ENCODE data around the gene NOS1. TPM values are rescaled to one million over a fixed set of nuclear protein-coding genes. Genes with fewer than 3 reads are reported as not detected.

NOS1 gene
- total RNA-seq, 1 experiment from 2014 or later, result not detected

DNA sequence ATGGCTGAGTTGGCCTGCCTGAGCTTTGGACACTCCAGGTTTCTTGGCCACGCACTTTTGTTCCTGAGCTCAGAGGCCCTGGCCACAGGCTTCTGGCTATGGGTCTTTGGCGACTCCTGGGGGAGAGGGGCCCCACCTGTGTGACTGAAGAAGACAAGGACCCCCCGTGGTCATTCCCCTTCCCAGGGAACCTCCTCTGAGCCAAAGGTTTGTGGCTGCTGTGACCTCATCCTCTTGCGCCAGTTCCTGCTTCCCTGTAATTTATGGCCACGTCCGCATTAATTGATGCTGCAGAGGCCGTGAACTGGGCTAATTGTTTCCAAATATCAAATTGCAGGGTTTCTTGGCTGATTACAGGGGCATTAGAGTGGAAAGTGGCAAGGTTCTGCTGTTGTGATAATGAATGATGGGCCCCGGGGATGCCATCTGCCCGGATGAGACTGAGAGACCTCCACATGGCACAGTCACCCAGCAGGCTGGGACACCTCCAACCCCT lies 27.6 kb upstream of the NOS1 start:
- no TSS peak for BruUV-seq (replicated peaks)
- no peak overlapping the region for H3K27ac Mint-ChIP-seq (ENCODE audit: unreplicated experiment)
- CTCF ChIA-PET, result no interaction called here
- no peak overlapping the region for H3K4me3 Mint-ChIP-seq (ENCODE audit: unreplicated experiment)
- no peak for DNase-seq
- Histone ChIP-seq H3K9me3 (no peaks in the 10 kb centered on the region), H3K4me1 (no peaks in the 10 kb centered on the region), H3K36me3 (ENCODE audit: control insufficient read depth, insufficient read depth, low read length) (no peaks in the 10 kb centered on the region), H3K4me3 (ENCODE audit: low read depth, low read length) (no peak overlapping the region), H3K27me3 (replicated peaks; ENCODE audit: control insufficient read depth, insufficient read depth, low read length) (no peaks in the 10 kb centered on the region; the same call in 1 of the 2 replicates)
- intact Hi-C loops (cut with micrococcal nuclease; ENCODE audit: unreplicated experiment), result no loop called here
- no peaks in the 10 kb centered on the region for H3K9me3 Mint-ChIP-seq (ENCODE audit: unreplicated experiment)
- POLR2A ChIA-PET, result no interaction called here
- peaks cover 4% of the 10 kb centered on the region for H3K27me3 Mint-ChIP-seq (ENCODE audit: insufficient read depth, unreplicated experiment)
- no peaks in the 10 kb centered on the region for H3K36me3 Mint-ChIP-seq (ENCODE audit: insufficient read depth, unreplicated experiment)
- H3K4me1 Mint-ChIP-seq (ENCODE audit: low read depth, unreplicated experiment), result no peaks in the 10 kb centered on the region
- TF ChIP-seq, protein P1, sequence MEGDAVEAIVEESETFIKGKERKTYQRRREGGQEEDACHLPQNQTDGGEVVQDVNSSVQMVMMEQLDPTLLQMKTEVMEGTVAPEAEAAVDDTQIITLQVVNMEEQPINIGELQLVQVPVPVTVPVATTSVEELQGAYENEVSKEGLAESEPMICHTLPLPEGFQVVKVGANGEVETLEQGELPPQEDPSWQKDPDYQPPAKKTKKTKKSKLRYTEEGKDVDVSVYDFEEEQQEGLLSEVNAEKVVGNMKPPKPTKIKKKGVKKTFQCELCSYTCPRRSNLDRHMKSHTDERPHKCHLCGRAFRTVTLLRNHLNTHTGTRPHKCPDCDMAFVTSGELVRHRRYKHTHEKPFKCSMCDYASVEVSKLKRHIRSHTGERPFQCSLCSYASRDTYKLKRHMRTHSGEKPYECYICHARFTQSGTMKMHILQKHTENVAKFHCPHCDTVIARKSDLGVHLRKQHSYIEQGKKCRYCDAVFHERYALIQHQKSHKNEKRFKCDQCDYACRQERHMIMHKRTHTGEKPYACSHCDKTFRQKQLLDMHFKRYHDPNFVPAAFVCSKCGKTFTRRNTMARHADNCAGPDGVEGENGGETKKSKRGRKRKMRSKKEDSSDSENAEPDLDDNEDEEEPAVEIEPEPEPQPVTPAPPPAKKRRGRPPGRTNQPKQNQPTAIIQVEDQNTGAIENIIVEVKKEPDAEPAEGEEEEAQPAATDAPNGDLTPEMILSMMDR (IDR thresholded peaks at IDR 0.05; ENCODE audit: insufficient read depth in 1 of 2, low read depth in 1 of 2, low read length in 1 of 2, severe bottlenecking in 1 of 2, unreplicated experiment in 1 of 2), result no peak

DNA sequence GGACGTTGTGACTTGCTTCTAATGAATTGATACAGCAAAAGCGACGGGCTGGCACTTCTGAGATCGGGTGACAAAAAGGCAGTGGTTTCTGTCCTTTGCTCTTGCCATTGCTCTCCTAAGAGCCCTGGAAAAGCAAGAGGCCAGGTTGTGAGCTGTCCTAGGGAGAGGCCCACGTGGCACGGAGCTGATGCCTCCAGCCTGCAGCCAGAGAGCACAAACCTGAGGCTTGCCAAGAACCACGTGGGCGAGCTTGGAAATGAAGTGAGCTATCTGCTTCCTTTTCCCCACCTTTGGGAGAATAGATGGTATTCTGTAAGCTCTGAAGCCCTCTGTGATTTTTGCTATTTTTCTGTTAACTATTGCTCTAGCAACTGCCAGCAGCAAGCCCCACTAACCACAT lies 26.4 kb upstream of the NOS1 start:
- H3K9me3 ChIP-seq, result no peaks in the 10 kb centered on the region
- no TSS peak for BruUV-seq (replicated peaks)
- Mint-ChIP-seq H3K9me3 (ENCODE audit: unreplicated experiment) (no peaks in the 10 kb centered on the region), H3K27me3 (ENCODE audit: insufficient read depth, unreplicated experiment) (peaks cover 4% of the 10 kb centered on the region), H3K27ac (ENCODE audit: unreplicated experiment) (no peak overlapping the region), H3K36me3 (ENCODE audit: insufficient read depth, unreplicated experiment) (no peaks in the 10 kb centered on the region), H3K4me1 (ENCODE audit: low read depth, unreplicated experiment) (no peaks in the 10 kb centered on the region), H3K4me3 (ENCODE audit: unreplicated experiment) (no peak overlapping the region)
- CTCF ChIA-PET, result no interaction called here
- no peak overlapping the region for H3K4me3 ChIP-seq (ENCODE audit: low read depth, low read length)
- H3K36me3 ChIP-seq (ENCODE audit: control insufficient read depth, insufficient read depth, low read length), result no peaks in the 10 kb centered on the region
- intact Hi-C loops (cut with micrococcal nuclease; ENCODE audit: unreplicated experiment), result no loop called here
- no peak for DNase-seq
- POLR2A ChIA-PET, result no interaction called here
- TF ChIP-seq, protein P1 (IDR thresholded peaks at IDR 0.05; ENCODE audit: insufficient read depth in 1 of 2, low read depth in 1 of 2, low read length in 1 of 2, severe bottlenecking in 1 of 2, unreplicated experiment in 1 of 2), result no peak
- H3K4me1 ChIP-seq, result no peaks in the 10 kb centered on the region
- no peaks in the 10 kb centered on the region; the same call in 1 of the 2 replicates for H3K27me3 ChIP-seq (replicated peaks; ENCODE audit: control insufficient read depth, insufficient read depth, low read length)

DNA sequence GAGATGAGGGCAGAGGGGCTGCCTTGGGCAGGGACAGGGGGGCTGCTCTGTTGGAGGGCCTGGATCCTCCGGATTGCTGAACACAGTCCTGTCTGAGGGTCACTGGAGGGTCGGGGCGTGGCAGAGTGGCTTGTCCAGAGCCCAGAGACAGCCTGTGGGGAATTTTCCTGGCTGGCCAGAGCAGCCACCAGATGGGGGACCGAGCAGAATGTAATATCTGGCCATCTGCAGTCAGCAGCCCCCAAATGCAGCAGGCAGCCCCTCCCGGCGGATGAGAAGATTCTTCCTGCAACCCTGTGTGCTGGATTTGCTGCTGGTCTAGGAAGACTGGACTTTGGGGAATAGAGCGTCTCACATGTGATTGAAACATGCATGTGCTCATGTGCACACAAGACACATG lies 23.3 kb upstream of the NOS1 start:
- no TSS peak for BruUV-seq (replicated peaks)
- TF ChIP-seq, protein P1 (IDR thresholded peaks at IDR 0.05; ENCODE audit: insufficient read depth in 1 of 2, low read depth in 1 of 2, low read length in 1 of 2, severe bottlenecking in 1 of 2, unreplicated experiment in 1 of 2), result no peak
- no peak for DNase-seq
- no peak overlapping the region for H3K27ac Mint-ChIP-seq (ENCODE audit: unreplicated experiment)
- H3K27me3 Mint-ChIP-seq (ENCODE audit: insufficient read depth, unreplicated experiment), result peaks cover 9% of the 10 kb centered on the region
- no peaks in the 10 kb centered on the region for H3K9me3 Mint-ChIP-seq (ENCODE audit: unreplicated experiment)
- H3K4me3 Mint-ChIP-seq (ENCODE audit: unreplicated experiment), result no peak overlapping the region
- H3K36me3 Mint-ChIP-seq (ENCODE audit: insufficient read depth, unreplicated experiment), result no peaks in the 10 kb centered on the region
- intact Hi-C loops (cut with micrococcal nuclease; ENCODE audit: unreplicated experiment), result no loop called here
- ChIA-PET CTCF (no interaction called here), POLR2A (no interaction called here)
- Histone ChIP-seq H3K9me3 (no peaks in the 10 kb centered on the region), H3K27me3 (replicated peaks; ENCODE audit: control insufficient read depth, insufficient read depth, low read length) (no peaks in the 10 kb centered on the region; the same call in 1 of the 2 replicates), H3K4me3 (ENCODE audit: low read depth, low read length) (no peak overlapping the region), H3K4me1 (no peaks in the 10 kb centered on the region), H3K36me3 (ENCODE audit: control insufficient read depth, insufficient read depth, low read length) (no peaks in the 10 kb centered on the region)
- no peaks in the 10 kb centered on the region for H3K4me1 Mint-ChIP-seq (ENCODE audit: low read depth, unreplicated experiment)
